NCI-H2196 treated with DMSO at 0.1 percent for 48 hours (cell line): ENCODE data around the gene ARHGAP45.
A peak's percentile ranks its signal among the peaks of the same experiment; 100 is the strongest.
"Not testable (repeated sequence)": the region's sequence is repeated elsewhere in the genome, so short reads cannot be mapped to it uniquely, and the experiment has no call there.

Experiments
- DNase-seq: peaks from one replicate; lab custom pipeline; 2025; ENCODE audit not compliant: unreplicated experiment; lab: John Stamatoyannopoulos, UW

ARHGAP45 gene, protein sequence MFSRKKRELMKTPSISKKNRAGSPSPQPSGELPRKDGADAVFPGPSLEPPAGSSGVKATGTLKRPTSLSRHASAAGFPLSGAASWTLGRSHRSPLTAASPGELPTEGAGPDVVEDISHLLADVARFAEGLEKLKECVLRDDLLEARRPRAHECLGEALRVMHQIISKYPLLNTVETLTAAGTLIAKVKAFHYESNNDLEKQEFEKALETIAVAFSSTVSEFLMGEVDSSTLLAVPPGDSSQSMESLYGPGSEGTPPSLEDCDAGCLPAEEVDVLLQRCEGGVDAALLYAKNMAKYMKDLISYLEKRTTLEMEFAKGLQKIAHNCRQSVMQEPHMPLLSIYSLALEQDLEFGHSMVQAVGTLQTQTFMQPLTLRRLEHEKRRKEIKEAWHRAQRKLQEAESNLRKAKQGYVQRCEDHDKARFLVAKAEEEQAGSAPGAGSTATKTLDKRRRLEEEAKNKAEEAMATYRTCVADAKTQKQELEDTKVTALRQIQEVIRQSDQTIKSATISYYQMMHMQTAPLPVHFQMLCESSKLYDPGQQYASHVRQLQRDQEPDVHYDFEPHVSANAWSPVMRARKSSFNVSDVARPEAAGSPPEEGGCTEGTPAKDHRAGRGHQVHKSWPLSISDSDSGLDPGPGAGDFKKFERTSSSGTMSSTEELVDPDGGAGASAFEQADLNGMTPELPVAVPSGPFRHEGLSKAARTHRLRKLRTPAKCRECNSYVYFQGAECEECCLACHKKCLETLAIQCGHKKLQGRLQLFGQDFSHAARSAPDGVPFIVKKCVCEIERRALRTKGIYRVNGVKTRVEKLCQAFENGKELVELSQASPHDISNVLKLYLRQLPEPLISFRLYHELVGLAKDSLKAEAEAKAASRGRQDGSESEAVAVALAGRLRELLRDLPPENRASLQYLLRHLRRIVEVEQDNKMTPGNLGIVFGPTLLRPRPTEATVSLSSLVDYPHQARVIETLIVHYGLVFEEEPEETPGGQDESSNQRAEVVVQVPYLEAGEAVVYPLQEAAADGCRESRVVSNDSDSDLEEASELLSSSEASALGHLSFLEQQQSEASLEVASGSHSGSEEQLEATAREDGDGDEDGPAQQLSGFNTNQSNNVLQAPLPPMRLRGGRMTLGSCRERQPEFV

DNA sequence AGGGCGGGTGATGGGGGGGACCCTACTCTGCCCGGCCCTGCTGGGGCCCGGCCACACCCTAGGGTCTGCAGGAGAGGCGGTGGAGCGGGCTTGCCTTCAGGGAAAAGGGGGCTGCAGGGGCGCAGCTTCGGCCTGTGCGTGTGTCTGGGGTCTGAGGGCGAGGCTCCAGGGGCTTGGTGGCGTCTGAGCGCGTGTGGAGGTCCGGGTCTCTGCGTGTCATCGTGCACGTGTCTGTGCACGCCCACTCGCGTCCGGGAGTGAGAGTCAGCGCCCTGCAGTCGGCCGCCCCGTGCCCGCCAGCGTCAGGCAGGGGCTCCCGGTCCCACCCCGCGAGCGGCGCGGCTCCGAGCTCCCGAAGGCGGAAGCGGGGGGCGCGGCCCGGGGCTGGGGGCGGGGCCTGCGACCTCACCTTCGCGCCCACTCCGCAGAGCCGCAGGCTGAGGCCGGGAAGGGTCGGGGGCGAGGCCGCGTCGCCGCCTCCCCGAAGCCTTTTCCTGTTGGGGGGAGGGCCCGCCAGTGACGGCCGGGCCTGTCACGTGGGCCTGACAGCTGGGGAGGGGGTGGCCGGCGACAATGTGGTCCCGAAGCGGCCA is at the start of gene ARHGAP45:
Gene ARHGAP45 (plus strand): TSS at position 420 of the 593 bp plus-strand sequence. CDS start 239 bp downstream, outside the sequence.
- DNase-seq = no peak

DNA sequence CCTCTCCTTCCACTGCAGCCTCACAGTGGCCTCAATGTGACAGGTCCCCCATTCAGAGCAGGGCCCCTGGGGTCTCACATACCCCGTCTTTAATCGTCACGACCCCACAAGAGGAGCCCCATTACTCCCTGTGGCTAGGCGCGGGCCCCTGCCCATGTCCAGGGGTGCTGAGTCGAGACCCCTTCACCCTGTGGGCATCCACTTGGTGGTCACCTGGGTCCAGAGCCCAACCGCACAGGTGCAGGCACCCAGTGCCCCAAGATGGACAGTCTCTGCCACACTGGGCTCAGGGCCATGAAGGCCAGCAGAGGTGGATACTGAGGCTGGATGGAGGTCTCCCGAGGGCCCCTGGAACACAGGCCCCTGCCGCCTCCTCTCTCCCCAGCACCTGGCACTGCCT is 49.1 kb upstream of the ARHGAP45 start:
- no peak for DNase-seq

DNA sequence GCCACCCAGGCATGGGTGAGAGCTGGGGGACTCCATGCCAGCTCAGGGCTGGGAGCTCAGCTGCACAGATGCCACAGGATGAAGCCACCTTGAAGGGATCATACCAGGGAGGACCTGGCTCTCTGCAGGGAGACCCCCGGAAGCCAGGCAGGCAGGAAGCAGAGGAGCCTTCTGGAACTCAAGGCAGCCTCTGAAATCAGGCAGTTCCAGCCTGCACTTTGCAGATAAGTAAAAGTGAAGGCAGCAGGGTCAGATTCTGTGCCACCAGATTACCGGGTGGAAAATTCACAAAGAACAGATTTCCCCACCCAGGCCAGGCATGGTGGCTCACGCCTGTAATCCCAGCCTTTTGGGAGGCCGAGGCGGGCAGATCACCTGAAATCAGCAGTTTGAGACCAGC is 48.6 kb upstream of the ARHGAP45 start:
- no peak for DNase-seq

GRCh38 chr19:1018932-1019615 is 47.9 kb upstream of the ARHGAP45 start:
- DNase-seq = no peak

GRCh38 chr19:1019616-1019961 is 47.4 kb upstream of the ARHGAP45 start:
- no peak for DNase-seq

DNA sequence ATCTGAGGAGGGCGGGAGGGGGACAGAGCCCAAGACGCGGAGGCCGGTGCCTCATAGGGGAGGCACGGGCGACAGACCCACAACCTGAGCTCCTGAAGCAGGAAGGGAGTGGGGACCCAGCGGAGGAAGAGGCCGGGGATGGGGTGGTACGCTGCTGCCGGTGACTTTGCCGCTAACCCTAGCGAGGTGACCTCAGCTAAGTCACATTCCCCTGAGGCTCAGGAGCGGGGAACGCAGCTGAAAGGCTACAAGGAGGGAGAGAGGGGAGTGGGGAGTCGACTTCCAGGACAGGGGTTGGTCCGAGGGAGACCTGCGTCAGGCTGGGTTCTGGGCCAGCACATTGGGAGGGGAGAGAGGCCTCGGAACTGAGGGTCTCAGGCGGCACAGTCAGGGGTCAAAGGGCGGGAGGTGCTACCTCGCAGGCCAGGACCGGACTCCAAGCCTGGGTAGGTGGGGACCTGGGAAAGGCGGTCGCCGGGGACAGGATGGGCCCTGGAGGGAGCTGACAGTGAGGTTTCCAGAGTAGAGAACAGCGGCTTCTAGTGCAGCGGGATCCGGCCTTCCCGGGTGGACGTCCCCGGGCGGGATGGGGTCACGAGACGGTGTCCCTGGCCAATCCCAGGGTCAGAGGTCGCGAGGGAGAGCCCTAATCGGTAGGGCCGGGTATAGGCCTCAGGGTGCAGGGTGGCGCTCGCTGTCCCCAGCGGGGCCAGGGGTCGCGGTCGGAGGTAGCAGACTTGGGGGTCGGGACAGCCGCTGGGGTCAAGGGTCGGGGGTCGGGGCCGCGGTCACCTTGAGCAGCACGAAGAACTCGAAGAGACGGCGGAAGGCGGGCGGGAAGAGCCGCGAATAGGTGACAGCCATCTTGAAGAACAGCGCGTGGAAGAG is 46.7 kb upstream of the ARHGAP45 start:
- DNase-seq = no peak

- DNase-seq = peak; percentile 89
Measured at GRCh38 chr19:1020868-1021425, 46.0 kb upstream of the ARHGAP45 start, which contains the start of gene TMEM259. Gene TMEM259 (minus strand): TSS chr19:1021123. CDS start chr19:1020996, 127 bp downstream.

GRCh38 chr19:1023883-1024188 is 43.1 kb upstream of the ARHGAP45 start:
- not testable (repeated sequence) for DNase-seq

- not testable (repeated sequence) for DNase-seq
Measured at GRCh38 chr19:1025080-1025479, 41.9 kb upstream of the ARHGAP45 start.

GRCh38 chr19:1025960-1026782 is 40.8 kb upstream of the ARHGAP45 start, which contains the start of gene CNN2:
Gene CNN2 (plus strand): TSS chr19:1026608. CDS start chr19:1026662, 54 bp downstream.
- DNase-seq = peak; percentile 23

DNA sequence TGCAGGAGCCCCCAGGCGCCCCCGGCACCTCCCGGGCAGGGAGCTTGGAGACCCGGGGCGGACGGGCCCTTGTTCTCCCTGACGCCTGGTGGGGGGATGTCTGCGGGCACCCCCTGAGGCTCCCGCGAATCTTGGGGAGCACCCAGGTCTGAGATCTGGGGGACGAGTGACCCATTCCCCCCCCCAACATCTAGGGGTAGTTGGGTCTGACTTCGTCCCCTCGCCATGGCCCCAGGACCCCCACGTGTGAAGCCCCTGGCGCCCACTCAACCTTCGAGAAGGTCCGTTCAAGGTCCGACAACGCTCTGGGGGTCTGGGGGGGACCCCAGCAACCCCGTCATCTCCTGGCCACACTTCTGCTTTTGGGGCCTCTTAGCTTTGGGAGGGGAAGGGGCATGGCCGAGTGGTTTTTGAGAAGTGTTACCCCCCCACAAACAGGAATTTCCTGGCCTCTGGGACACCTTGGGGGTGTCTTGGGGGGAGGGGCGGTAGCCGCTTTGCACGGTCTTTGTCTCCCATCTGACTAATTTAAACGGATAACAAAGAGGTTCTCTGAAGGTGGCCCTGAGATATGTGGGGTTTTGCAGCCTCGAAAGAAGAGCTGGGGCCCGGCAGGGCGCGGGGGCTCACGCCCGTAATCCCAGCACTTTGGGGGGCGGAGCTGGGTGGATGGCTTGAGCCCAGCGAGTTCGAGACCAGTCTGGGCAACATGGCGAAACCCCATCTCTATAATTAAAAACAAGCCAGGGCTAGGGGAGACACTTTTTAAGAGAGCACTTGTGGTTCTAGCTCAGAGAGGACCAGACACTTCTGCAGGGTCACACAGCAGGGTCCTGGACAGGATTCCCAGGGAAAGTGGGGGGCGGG is 40.0 kb upstream of the ARHGAP45 start:
- no peak for DNase-seq

- no peak for DNase-seq
Measured at GRCh38 chr19:1027650-1028061, 39.3 kb upstream of the ARHGAP45 start.

DNA sequence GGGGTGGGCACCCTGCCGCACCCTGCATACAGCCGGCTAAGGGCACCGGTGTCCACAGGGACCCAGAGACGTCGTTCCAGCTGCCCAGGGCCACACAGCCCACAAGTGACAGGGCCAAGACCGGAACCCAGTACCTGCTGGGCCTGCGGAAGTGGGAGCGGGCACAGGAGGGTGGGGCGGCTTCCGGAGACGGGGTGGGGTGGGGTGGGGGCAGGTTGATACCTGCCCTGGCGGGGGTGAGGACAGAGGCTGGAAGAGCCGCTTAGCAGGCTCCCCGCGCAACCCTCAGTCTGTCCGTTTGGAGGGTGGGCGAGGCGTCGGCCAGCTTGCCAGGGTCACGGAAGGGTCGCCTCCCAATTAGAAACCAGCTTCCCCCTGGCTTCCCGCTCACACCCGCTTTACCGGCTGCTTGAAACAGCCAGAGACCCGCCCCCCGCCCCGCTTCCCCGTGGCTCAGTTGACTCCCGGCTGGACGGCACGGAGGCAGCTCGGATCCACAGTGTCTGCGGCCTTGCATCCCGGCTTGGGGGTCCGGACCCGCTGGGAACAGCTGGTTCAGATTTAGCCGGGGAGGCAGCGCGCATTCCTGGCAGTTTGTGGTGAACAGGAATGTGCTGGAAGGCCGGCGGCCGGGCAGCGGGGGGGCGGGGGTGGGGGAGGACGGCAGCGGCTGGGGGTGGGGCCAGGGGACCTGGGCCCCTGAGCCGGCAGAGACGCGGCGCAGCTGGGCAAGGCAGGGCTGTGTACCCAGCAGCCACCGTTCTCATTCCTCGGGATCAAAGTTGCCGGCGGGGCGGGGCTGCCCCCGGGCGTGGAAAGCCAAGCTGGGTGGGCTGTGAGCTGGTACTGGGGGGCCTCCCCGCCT is 38.7 kb upstream of the ARHGAP45 start:
- DNase-seq = no peak

DNA sequence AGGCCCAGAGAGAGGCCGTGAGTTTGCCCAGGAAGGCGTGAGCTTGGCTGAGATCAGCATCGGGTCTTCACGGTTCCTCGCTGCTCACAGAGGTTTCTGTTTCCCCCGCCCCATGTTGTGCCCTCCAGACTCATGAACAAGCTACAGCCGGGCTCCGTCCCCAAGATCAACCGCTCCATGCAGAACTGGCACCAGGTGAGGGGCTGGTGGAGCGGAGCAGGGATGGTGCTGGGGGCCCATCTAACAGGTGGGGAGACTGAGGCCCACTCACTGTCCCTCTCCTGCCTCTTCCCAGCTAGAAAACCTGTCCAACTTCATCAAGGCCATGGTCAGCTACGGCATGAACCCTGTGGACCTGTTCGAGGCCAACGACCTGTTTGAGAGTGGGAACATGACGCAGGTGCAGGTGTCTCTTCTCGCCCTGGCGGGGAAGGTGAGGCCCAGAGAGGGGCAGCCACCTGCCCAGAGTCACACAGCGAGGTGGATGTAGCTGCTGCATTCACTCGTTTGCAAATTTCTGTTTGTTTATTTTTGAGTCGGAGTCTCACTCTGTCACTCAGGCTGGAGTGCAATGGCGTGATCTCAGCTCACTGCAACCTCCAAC is 34.6 kb upstream of the ARHGAP45 start:
- no peak for DNase-seq

GRCh38 chr19:1035998-1036621 is 30.9 kb upstream of the ARHGAP45 start:
- DNase-seq = no peak
